GM18861 (cell line): Measurements from ENCODE around the gene UVRAG.
"Not testable (repeated sequence)": the region's sequence is repeated elsewhere in the genome, so short reads cannot be mapped to it uniquely, and the experiment has no call there.

Experiments
- ATAC-seq: cut with Tn5 transposase; IDR thresholded peaks from one replicate; pipeline ENCODE4 v1.9.1; 2021; ENCODE audit not compliant: unreplicated experiment

UVRAG gene

DNA sequence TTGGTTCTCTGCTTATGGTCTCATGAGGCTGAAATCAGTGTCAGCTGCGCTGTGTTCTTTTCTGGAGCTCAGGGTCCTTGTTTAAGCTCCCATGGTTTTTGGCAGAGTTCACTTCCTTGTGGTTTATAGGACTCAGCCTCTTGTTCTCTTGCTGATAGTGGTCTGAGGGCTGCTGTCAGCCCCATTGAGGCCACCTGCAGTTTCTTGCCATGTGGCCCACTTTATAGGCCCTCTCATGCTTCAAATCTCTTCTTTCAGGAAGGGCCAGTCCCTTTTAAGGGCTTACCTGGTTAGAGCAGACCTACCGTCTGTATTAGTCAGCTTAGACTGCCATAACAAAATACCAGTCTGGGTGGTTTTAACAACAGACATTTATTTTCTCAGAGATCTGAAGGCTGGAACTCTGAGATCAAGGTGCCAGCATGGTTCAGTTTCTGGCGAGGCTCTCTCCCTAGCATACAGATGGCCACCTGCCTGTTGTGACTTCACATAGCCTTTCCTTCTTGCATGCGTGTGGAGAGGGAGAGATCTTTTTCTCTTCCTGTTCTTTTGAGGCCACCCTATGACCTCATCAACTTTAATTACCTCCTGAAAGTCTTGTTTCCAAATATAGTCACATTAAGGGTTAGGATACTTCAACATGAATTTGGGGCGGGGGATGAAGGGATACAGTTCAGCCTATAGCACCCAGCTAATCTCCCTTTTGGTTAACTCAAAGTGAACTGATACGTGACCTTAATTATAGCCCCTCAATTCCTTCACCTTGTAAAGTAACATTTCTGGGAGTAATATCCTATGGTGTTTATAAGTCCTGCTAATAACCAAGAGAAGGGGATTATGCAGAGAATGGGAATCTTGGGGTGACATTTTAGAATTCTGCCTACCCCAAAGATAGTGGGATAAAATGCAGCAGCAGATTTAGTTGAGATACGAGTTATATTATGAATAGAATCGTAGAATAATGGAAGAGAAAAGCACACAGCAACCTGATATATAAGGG, 131.8 kb downstream of the UVRAG start:
- no peak for ATAC-seq

DNA sequence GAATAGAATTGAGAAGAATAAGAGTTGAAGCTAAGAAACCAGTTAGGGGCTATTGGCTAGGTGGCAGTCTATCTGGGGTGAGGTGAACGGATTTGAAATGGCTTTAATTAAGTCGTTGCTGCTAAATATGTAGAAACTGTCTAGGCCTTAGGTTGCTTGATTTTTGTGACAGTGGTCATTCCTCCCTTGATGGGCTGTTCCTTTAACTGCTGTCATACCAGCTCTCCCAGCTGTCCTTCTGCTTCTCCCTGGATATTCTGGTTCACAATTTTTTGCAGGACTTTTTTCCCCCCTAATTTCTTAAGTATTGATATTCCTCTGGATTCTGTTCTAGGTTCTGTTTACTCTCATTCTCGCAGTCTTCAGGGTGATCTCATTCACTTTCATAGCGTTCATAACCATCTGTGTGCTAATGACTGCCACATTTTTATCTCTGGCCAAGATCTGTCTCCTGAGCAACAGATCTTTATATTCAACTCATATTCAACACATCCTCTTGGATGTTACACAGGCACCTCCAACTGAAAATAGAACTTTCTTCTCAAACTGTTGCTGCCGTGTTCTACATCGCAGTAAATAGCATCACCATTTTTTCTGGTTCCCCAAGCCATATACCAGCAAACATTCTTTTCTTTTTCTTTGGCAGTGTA, 134.1 kb downstream of the UVRAG start:
- no peak for ATAC-seq

GRCh38 chr11:75950141-75950540, 135.1 kb downstream of the UVRAG start:
- no peak for ATAC-seq

DNA sequence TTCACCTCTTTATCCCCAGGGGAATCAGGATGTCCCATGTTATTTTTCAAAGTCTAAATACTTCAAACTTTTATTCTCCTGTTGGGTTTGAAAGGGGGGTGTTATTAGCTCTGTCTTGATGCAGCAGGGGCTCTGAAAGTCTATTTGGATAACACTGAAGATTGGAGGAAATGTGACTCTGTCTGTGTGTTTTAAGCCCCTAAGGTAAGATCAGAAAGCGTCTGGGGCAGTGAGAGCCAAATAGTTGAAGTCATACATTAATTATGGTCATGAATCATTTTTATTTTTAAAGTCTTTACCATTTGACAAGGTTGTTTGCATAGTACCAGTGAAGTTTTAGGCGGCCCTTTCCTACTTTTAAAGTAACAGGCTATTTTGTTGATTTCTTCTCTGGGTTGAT, 139.0 kb downstream of the UVRAG start:
- no peak for ATAC-seq

DNA sequence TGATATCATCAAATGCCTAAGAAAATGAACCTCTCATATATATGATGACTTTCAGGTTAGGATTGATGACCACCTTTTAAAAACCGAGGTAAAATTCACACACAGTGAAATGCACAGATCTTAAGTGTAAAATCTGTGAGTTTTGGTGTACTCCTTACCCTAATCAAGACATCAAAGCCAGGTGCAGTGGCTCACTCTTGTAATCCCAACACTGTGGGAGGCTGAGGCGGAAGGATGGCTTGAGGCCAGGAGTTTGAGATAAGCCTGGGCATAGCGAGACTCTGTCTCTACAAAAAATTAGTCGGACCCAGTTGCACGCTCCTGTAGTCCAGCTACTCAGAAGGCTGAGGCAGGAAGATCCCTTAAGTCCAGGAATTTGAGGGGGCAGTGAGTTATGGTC, 140.4 kb downstream of the UVRAG start:
- ATAC-seq, result no peak

- no peak for ATAC-seq
Measured at GRCh38 chr11:75959540-75959939, 144.5 kb downstream of the UVRAG start.

DNA sequence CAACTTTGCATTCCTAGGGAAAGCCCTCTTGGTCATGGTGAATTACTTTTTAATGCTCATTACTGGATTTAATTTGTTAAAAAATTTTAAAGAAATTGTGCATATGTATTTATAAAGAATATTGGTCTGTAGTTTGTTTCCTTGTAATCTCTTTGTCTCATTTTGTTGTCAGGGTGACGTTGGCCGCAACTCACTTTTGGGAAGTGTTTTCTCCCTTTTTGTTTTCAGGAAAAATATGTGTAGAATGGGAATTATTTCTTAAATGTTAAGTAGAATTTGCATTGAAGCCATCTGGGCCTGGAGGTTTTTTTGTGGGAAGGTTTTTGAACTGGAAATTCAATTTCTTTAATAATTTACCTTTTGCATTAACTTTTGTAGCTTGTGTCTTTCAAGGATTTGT, 149.1 kb downstream of the UVRAG start:
- no peak for ATAC-seq

DNA sequence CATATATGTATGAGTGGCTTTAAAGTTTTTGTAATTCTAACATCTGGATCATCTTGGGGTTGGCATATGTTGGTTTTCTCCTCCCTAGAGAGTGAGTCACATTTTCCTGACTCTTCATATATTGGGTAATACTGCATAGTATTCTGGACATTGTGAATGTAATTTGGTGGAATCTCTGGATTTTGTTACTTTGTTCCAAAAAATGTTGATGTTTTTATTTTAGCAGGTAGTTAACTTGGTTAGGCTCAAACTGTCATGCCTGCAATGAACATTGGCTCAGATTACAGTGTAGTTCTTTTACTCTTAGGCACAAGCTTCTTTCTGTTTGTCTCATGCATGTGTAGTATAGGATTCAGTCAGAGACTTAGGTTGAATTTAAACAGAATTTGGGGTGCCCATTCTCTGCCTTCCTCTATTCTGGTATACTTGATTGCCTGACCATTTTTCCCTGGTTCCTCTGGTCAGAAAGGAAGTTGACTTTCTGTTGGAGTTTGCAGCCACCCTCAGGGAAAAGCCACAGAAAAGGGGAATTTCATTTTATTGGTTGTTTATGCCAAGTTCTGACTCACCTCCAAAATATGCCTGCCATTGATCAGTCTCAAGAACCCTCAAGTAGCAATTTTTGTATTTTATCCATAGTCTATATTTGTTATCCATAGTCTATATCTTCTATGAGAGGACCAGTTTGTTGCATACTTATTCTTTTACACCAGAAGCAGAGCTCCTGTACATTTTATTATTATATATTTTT, 151.7 kb downstream of the UVRAG start:
- no peak for ATAC-seq

DNA sequence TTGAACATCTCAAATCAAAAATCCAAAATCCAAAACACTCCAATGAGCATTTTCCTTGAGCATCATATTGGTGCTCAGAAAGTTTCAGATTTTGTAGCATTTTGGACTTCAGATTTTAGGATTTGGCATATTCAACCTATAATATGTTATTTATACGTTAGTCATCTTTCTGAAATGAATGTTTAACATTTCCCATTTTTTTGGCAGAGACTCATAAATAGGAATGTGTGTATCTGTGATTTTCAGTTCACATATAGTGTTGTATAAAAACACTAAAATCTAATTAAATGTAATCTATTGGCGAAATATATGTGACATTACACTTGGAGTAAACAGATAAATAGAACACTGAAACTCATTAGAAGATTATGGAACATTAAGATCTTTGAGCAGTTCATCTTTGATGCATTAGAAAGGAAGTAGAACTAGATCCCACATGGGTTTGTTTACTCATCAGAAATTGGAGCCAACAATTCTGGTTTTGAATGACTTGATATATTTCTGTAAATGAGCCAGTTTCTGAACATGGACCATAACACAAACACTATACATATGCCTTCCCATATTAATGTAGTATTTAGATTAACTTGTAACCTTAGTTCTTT, 153.1 kb downstream of the UVRAG start:
- no peak for ATAC-seq

DNA sequence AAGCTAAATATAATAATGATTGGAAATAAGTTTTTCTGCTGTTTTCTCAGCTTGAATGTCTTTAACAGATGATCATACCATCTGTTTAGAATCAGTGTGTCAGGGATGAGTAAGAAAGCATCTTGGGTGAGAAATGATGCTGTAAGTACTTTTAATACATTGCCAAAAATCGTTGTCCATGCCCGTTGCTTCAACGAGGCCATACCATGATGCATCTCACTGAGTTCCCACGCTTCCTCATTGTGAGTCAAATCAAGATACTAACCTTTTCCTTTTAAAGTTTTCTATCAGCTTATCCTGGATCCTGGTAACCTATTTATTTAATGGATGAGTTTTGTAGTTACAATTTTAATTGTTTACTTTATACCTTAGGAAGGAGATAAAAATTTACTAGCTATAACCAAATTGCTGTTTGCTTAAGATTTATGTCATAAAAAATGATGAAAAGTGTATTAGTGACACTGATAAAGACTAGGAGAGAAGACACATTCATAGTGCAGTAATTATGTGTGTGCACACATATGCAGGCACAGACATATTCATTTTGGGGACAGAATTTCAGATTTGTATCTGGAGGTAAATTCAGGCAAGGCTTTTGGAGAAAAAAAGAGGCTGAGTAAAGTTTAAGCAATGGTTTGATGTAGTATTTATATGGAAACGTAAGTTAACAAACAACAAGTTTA, 154.8 kb downstream of the UVRAG start:
- ATAC-seq, result no peak

- not testable (repeated sequence) for ATAC-seq
Measured at GRCh38 chr11:75973710-75974109, 158.7 kb downstream of the UVRAG start.

DNA sequence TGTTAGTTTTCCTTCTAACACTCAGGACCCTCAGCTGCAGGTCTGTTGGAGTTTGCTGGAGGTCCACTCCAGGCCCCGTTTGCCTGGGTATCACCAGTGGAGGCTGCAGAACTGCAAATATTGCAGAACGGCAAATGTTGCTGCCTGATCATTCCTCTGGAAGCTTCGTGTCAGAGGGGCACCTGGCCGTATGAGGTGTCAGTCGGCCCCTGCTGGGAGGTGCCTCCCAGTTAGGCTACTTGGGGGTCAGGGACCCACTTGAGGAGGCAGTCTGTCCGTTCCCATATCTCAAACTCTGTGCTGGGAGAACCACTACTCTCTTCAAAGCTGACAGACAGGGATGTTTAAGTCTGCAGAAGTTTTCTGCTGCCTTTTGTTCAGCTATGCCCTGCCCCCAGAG, 164.1 kb downstream of the UVRAG start:
- ATAC-seq, result not testable (repeated sequence)

DNA sequence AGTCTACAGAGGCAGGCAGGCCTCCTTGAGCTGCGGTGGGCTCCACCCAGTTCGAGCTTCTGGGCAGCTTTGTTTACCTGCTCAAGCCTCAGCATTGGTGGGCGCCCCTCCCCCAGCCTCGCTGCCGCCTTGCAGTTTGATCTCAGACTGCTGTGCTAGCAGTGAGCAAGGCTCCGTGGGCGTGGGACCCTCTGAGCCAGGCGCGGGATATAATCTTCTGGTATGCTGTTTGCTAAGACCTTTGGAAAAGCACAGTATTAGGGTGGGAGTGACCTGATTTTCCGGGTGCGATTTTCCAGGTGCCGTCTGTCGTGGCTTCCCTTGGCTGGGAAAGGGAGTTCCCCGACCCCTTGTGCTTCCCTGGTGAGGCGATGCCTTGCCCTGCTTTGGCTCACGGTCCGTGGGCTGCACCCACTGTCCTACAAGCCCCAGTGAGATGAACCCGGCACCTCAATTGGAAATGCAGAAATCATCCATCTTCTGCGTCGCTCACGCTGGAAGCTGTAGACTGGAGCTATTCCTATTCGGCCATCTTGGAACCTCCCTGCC, 164.5 kb downstream of the UVRAG start:
- ATAC-seq, result not testable (repeated sequence)

GRCh38 chr11:75980031-75980430, 165.0 kb downstream of the UVRAG start:
- no peak for ATAC-seq

- no peak for ATAC-seq
Measured at GRCh38 chr11:75981546-75981945, 166.5 kb downstream of the UVRAG start.

DNA sequence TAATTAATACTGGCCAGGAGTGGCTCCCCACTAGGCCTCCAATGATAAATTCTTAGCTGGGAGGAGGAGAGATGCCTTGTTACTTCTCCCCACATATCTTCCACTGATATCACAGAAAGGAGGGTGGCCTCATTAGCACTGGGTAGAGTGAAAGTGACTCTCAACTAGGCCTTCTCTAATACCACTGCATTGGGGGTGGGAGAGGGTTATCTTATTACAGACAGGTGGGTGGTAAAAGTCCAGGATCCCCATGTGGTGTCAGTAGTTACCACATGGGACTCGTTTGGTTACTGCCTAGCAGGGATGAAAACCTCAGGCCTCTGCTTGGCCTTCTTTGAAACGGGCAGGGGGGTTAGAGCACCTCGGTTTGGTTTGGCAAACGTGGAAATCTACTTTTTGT, 167.3 kb downstream of the UVRAG start:
- no peak for ATAC-seq

DNA sequence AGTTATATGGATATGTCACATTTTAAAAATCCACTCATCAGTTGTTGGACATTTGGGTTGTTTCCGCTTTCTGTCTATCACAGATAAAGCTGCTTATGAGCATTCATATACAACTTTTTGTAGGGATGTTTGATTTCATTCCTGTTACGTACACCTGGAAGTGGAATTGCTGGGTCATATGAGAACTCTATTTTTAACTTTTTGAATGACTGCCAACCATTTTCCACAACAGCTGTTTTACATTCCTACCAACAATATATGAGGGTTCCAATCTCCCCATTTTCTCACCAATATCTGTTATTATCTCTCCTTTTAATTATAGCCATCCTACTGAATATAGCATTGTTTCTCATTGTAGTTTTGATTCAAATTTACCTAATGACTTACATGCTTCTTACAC, 172.0 kb downstream of the UVRAG start:
- no peak for ATAC-seq

DNA sequence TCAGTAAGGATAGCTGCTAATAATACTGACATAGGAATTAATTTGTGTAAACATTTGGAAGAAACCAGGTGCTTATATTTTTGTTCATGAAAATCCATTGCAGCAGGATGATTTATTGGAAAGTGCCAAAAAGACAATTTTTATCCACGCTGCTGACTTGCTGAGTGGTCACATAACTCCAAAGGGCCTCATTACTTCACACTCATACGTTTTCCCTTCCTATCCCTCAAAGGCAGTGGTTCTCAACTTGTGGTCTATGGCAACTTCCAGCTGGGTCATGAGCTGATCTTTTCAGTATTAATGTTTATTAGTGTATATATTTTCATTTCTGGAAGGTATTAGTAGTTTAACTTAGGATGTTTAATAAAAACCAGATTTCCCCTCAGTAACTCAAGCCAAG, 178.1 kb downstream of the UVRAG start:
- no peak for ATAC-seq

- ATAC-seq, result no peak
Measured at GRCh38 chr11:75994616-75995015, 179.6 kb downstream of the UVRAG start.
